Activated CD4-positive, alpha-beta T cell treated with anti-CD3 and anti-CD28 coated beads, Interleukin-2, amount 10 ng/mL, durations not matched to agents 24 days and 14 days (primary cell): ENCODE measurements around the gene SGSH. TPM values are rescaled to one million over a fixed set of nuclear protein-coding genes. Genes with fewer than 3 reads are reported as not detected.

Experiments
- DNase-seq: peaks from one replicate; pipeline ENCODE4 v3.0.0; 2022
- H3K27ac Mint-ChIP-seq: one replicate; pipeline ENCODE4 v1.8.0; 2022; ENCODE audit warnings: mild to moderate bottlenecking, mixed read lengths
- H3K27me3 Mint-ChIP-seq: one replicate; pipeline ENCODE4 v1.8.0; 2022; ENCODE audit warnings: mixed read lengths
- H3K36me3 Mint-ChIP-seq: one replicate; pipeline ENCODE4 v1.8.0; 2022; ENCODE audit warnings: low read depth, mild to moderate bottlenecking, mixed read lengths
- H3K4me1 Mint-ChIP-seq: one replicate; pipeline ENCODE4 v1.8.0; 2021; ENCODE audit warnings: mixed read lengths
- H3K4me3 Mint-ChIP-seq: one replicate; pipeline ENCODE4 v1.8.0; 2022; ENCODE audit warnings: mild to moderate bottlenecking, moderate library complexity, mixed read lengths
- H3K9me3 Mint-ChIP-seq: one replicate; pipeline ENCODE4 v1.8.0; 2021; ENCODE audit warnings: mixed read lengths
- intact Hi-C: fragments of 100-400 bp; cut with micrococcal nuclease; formaldehyde crosslinking; loops from one replicate; pipeline ENCODE4 v1.15.1; 2023
- total RNA-seq: library from RNA; stranded (reverse); gene quantifications from 2 replicates; pipeline ENCODE4 v1.2.3, GENCODE V29; 2022

The SGSH gene
- total RNA-seq, 1 donor from 2014 or later = 22.5 TPM

GRCh38 chr17:80185968-80186367 lies 34.2 kb downstream of the SGSH start:
- no peak overlapping the region for H3K27ac Mint-ChIP-seq
- no peaks in the 10 kb centered on the region for H3K36me3 Mint-ChIP-seq
- intact Hi-C loops = no loop called here
- H3K9me3 Mint-ChIP-seq = no peaks in the 10 kb centered on the region
- no peaks in the 10 kb centered on the region for H3K4me1 Mint-ChIP-seq
- no peak overlapping the region for H3K4me3 Mint-ChIP-seq
- H3K27me3 Mint-ChIP-seq = peaks cover 3% of the 10 kb centered on the region
- no peak for DNase-seq

- no peak for DNase-seq
- Mint-ChIP-seq H3K36me3 (no peaks in the 10 kb centered on the region), H3K27ac (no peak overlapping the region), H3K9me3 (no peaks in the 10 kb centered on the region), H3K27me3 (peaks cover 3% of the 10 kb centered on the region), H3K4me1 (no peaks in the 10 kb centered on the region), H3K4me3 (no peak overlapping the region)
- intact Hi-C loops = no loop called here
Measured at GRCh38 chr17:80184423-80184714, 35.8 kb downstream of the SGSH start.

- H3K27ac Mint-ChIP-seq = no peak overlapping the region
- H3K4me1 Mint-ChIP-seq = no peaks in the 10 kb centered on the region
- no peaks in the 10 kb centered on the region for H3K9me3 Mint-ChIP-seq
- DNase-seq = no peak
- H3K36me3 Mint-ChIP-seq = no peaks in the 10 kb centered on the region
- peaks cover 3% of the 10 kb centered on the region for H3K27me3 Mint-ChIP-seq
- intact Hi-C loops = no loop called here
- no peak overlapping the region for H3K4me3 Mint-ChIP-seq
Measured at GRCh38 chr17:80183581-80184422, 36.3 kb downstream of the SGSH start.

- intact Hi-C loops = no loop called here
- Mint-ChIP-seq H3K4me3 (no peak overlapping the region), H3K27me3 (peaks cover 3% of the 10 kb centered on the region), H3K4me1 (no peaks in the 10 kb centered on the region), H3K9me3 (no peaks in the 10 kb centered on the region), H3K36me3 (no peaks in the 10 kb centered on the region), H3K27ac (no peak overlapping the region)
- DNase-seq = no peak
Measured at GRCh38 chr17:80182845-80183223, 37.3 kb downstream of the SGSH start.

GRCh38 chr17:80182118-80182844 lies 37.9 kb downstream of the SGSH start:
- no peaks in the 10 kb centered on the region for H3K9me3 Mint-ChIP-seq
- DNase-seq = no peak
- no peaks in the 10 kb centered on the region for H3K36me3 Mint-ChIP-seq
- intact Hi-C loops = no loop called here
- H3K27ac Mint-ChIP-seq = no peak overlapping the region
- H3K4me3 Mint-ChIP-seq = no peak overlapping the region
- H3K4me1 Mint-ChIP-seq = no peaks in the 10 kb centered on the region
- peaks cover 3% of the 10 kb centered on the region for H3K27me3 Mint-ChIP-seq

GRCh38 chr17:80181431-80181830 lies 38.7 kb downstream of the SGSH start:
- no peak overlapping the region for H3K27ac Mint-ChIP-seq
- DNase-seq = no peak
- no peak overlapping the region for H3K4me3 Mint-ChIP-seq
- H3K4me1 Mint-ChIP-seq = no peaks in the 10 kb centered on the region
- intact Hi-C loops = no loop called here
- no peaks in the 10 kb centered on the region for H3K9me3 Mint-ChIP-seq
- H3K36me3 Mint-ChIP-seq = no peaks in the 10 kb centered on the region
- peaks cover 3% of the 10 kb centered on the region for H3K27me3 Mint-ChIP-seq

- no peak for DNase-seq
- H3K9me3 Mint-ChIP-seq = no peaks in the 10 kb centered on the region
- H3K4me3 Mint-ChIP-seq = no peak overlapping the region
- no peaks in the 10 kb centered on the region for H3K36me3 Mint-ChIP-seq
- H3K27me3 Mint-ChIP-seq = no peaks in the 10 kb centered on the region
- no peaks in the 10 kb centered on the region for H3K4me1 Mint-ChIP-seq
- no peak overlapping the region for H3K27ac Mint-ChIP-seq
- intact Hi-C loops = no loop called here
Measured at GRCh38 chr17:80180192-80180591, 39.9 kb downstream of the SGSH start.

- Mint-ChIP-seq H3K27me3 (no peaks in the 10 kb centered on the region), H3K4me3 (no peak overlapping the region)
- no peak for DNase-seq
Measured at GRCh38 chr17:80177986-80178595, 42.0 kb downstream of the SGSH start.

GRCh38 chr17:80176757-80177156 lies 43.4 kb downstream of the SGSH start:
- Mint-ChIP-seq H3K27ac (no peak overlapping the region), H3K4me3 (no peak overlapping the region), H3K9me3 (no peaks in the 10 kb centered on the region), H3K27me3 (no peaks in the 10 kb centered on the region), H3K36me3 (no peaks in the 10 kb centered on the region), H3K4me1 (no peaks in the 10 kb centered on the region)
- intact Hi-C loops = no loop called here
- DNase-seq = no peak

More at GRCh38 chr17:80177986-80178595, 42.0 kb downstream of the SGSH start:
- Mint-ChIP-seq H3K36me3 (no peaks in the 10 kb centered on the region), H3K27ac (no peak overlapping the region), H3K4me1 (no peaks in the 10 kb centered on the region), H3K9me3 (no peaks in the 10 kb centered on the region)
- intact Hi-C loops = no loop called here

GRCh38 chr17:80173916-80174315 lies 46.2 kb downstream of the SGSH start:
- Mint-ChIP-seq H3K4me3 (no peak overlapping the region), H3K4me1 (peaks cover 2% of the 10 kb centered on the region), H3K27me3 (peaks cover 2% of the 10 kb centered on the region), H3K36me3 (no peaks in the 10 kb centered on the region), H3K27ac (no peak overlapping the region), H3K9me3 (no peaks in the 10 kb centered on the region)
- no peak for DNase-seq
- intact Hi-C loops = no loop called here

- Mint-ChIP-seq H3K36me3 (no peaks in the 10 kb centered on the region), H3K4me1 (peaks cover 2% of the 10 kb centered on the region), H3K4me3 (no peak overlapping the region), H3K27me3 (peaks cover 2% of the 10 kb centered on the region), H3K9me3 (no peaks in the 10 kb centered on the region), H3K27ac (no peak overlapping the region)
- no peak for DNase-seq
- intact Hi-C loops = no loop called here
Measured at GRCh38 chr17:80173126-80173525, 47.0 kb downstream of the SGSH start.

- Mint-ChIP-seq H3K4me1 (peaks cover 2% of the 10 kb centered on the region), H3K4me3 (no peak overlapping the region), H3K9me3 (no peaks in the 10 kb centered on the region), H3K27me3 (peaks cover 2% of the 10 kb centered on the region), H3K27ac (no peak overlapping the region), H3K36me3 (no peaks in the 10 kb centered on the region)
- intact Hi-C loops = no loop called here
- no peak for DNase-seq
Measured at GRCh38 chr17:80171681-80172080, 48.5 kb downstream of the SGSH start.

GRCh38 chr17:80169784-80170500 lies 50.2 kb downstream of the SGSH start, which contains the start of gene CARD14:
TSS of gene CARD14 (plus strand) at chr17:80170030. CDS start at chr17:80181439, 11,409 bp downstream.
- no peak within 1 kb of the TSS for H3K27ac Mint-ChIP-seq
- H3K9me3 Mint-ChIP-seq = no peaks in the 10 kb centered on the region
- no peaks in the 10 kb centered on the region for H3K36me3 Mint-ChIP-seq
- intact Hi-C loops = no loop called here
- H3K4me1 Mint-ChIP-seq = peaks cover 2% of the 10 kb centered on the region
- peaks cover 2% of the 10 kb centered on the region for H3K27me3 Mint-ChIP-seq
- DNase-seq = no peak
- H3K4me3 Mint-ChIP-seq = no peak within 1 kb of the TSS

GRCh38 chr17:80169107-80169506 lies 51.0 kb downstream of the SGSH start:
- Mint-ChIP-seq H3K9me3 (no peaks in the 10 kb centered on the region), H3K4me3 (no peak overlapping the region), H3K4me1 (peaks cover 2% of the 10 kb centered on the region), H3K27ac (no peak overlapping the region), H3K36me3 (no peaks in the 10 kb centered on the region), H3K27me3 (peaks cover 2% of the 10 kb centered on the region)
- intact Hi-C loops = no loop called here
- DNase-seq = no peak
